B cell (primary cell): Measurements from ENCODE around the gene SMC3. TPM values are rescaled to one million over a fixed set of nuclear protein-coding genes. Genes with fewer than 3 reads are reported as not detected.

Experiments used
- ATAC-seq: fragments of 200-7000 bp; cut with Tn5 transposase; one replicate; pipeline ENCODE4 v1.10.0; 2021; ENCODE audit warnings: low read depth, mild to moderate bottlenecking, moderate number of reproducible peaks, moderate library complexity
- CTCF ChIA-PET: fragments of 350-600 bp; sonication (Branson Sonifier 250); formaldehyde crosslinking; loops from one replicate; lab custom pipeline; 2021; ENCODE audit warnings: antibody characterized with exemption, inconsistent platforms; lab: Charles Lee
- POLR2A ChIA-PET: fragments of 350-600 bp; sonication (Branson Sonifier 250); formaldehyde crosslinking; loops from one replicate; lab custom pipeline; 2021; ENCODE audit warnings: antibody characterized with exemption; lab: Charles Lee
- DNase-seq: peaks from one replicate; pipeline ENCODE4 v3.0.0; 2013
- H2AFZ ChIP-seq: 2 replicates; pipeline ENCODE4 v1.6.1; 2012; ENCODE audit warnings: mild to moderate bottlenecking, low read depth, low read length; ENCODE audit not compliant: insufficient read depth, poor library complexity, severe bottlenecking
- H3K27ac ChIP-seq, 2 donors: 1 replicate in 1 of 2; 2 replicates in 1 of 2; pipeline ENCODE4 v1.5.1; 2012 to 2013; ENCODE audit warnings: low read length in 2 of 2, mild to moderate bottlenecking in 2 of 2, moderate library complexity in 1 of 2
- H3K27me3 ChIP-seq, 4 experiments: fragments of 200-600 bp in 1 of 4; sonication (generic) in 1 of 4; replicated peaks in 1 of 4; 1 replicate in 2 of 4; 2 replicates in 2 of 4; pipeline versions ENCODE4 v1.6.1 to v1.7.0; 2013 to 2016; ENCODE audit warnings: low read length in 3 of 4, mild to moderate bottlenecking in 2 of 4, mixed read lengths in 1 of 4, moderate library complexity in 1 of 4; ENCODE audit not compliant: insufficient read depth in 4 of 4, control insufficient read depth in 3 of 4; ENCODE audit errors: control extremely low read depth in 1 of 4
- H3K36me3 ChIP-seq, 2 experiments: replicated peaks in 1 of 2; 1 replicate in 1 of 2; 2 replicates in 1 of 2; pipeline versions ENCODE4 v1.6.1 to v1.7.1; 2013; ENCODE audit warnings: low read length in 1 of 2; ENCODE audit not compliant: insufficient read depth in 2 of 2, control insufficient read depth in 1 of 2; ENCODE audit errors: control extremely low read depth in 1 of 2, extremely low read depth in 1 of 2
- H3K4me1 ChIP-seq, 2 donors: fragments of 200-600 bp in 1 of 2; sonication (generic) in 1 of 2; 1 replicate in 1 of 2; 2 replicates in 1 of 2; pipeline versions ENCODE4 v1.5.1 to v1.6.1; 2013 to 2017; ENCODE audit warnings: low read length in 2 of 2; ENCODE audit not compliant: control insufficient read depth in 2 of 2, insufficient read depth in 2 of 2
- H3K4me2 ChIP-seq: replicated peaks from 2 replicates; pipeline ENCODE3; 2012; ENCODE audit warnings: mild to moderate bottlenecking, low read depth, low read length; ENCODE audit not compliant: poor library complexity, severe bottlenecking
- H3K4me3 ChIP-seq, 5 experiments: fragments of 200-600 bp in 1 of 5; sonication (generic) in 1 of 5; 1 replicate in 3 of 5; 2 replicates in 2 of 5; pipeline versions ENCODE4 v1.5.1 to v1.7.0; 2011 to 2016; ENCODE audit warnings: low read length in 4 of 5, mild to moderate bottlenecking in 4 of 5, low read depth in 2 of 5, control low read depth in 1 of 5, moderate library complexity in 1 of 5; ENCODE audit not compliant: insufficient read depth in 1 of 5; ENCODE audit errors: control extremely low read depth in 1 of 5, extremely low read depth in 1 of 5
- H3K79me2 ChIP-seq: fragments of 200-600 bp; sonication (generic); one replicate; pipeline ENCODE4 v1.6.0; 2016; ENCODE audit warnings: low read length; ENCODE audit not compliant: control insufficient read depth, insufficient read depth
- H3K9ac ChIP-seq: fragments of 200-600 bp; sonication (generic); 2 replicates; pipeline ENCODE4 v1.6.1; 2017; ENCODE audit warnings: mild to moderate bottlenecking, low read length, moderate library complexity
- H3K9me3 ChIP-seq, 3 donors: one replicate each; pipeline versions ENCODE4 v1.6.1 to v1.7.1; 2013; ENCODE audit warnings: low read length in 2 of 3; ENCODE audit not compliant: control insufficient read depth in 2 of 3, insufficient read depth in 1 of 3; ENCODE audit errors: control extremely low read depth in 1 of 3
- H4K20me1 ChIP-seq: 2 replicates; pipeline ENCODE4 v1.6.0; 2012; ENCODE audit warnings: mild to moderate bottlenecking, low read length; ENCODE audit not compliant: insufficient read depth, control insufficient read depth, poor library complexity, severe bottlenecking
- H3K27ac Mint-ChIP-seq: one replicate; pipeline ENCODE4 v1.8.0; 2021; ENCODE audit warnings: mixed read lengths
- H3K27me3 Mint-ChIP-seq: one replicate; pipeline ENCODE4 v1.8.0; 2021; ENCODE audit warnings: mixed read lengths
- H3K4me1 Mint-ChIP-seq: one replicate; pipeline ENCODE4 v1.8.0; 2021; ENCODE audit warnings: mixed read lengths
- H3K4me3 Mint-ChIP-seq: one replicate; pipeline ENCODE4 v1.8.0; 2021; ENCODE audit warnings: mixed read lengths
- H3K9me3 Mint-ChIP-seq: one replicate; pipeline ENCODE4 v1.8.0; 2022; ENCODE audit warnings: mixed read lengths; ENCODE audit not compliant: insufficient read depth
- CTCF ChIP-seq: fragments of 200-600 bp; IDR thresholded peaks from one replicate; pipeline ENCODE4 v1.8.0; 2022; ENCODE audit warnings: antibody characterized with exemption, mild to moderate bottlenecking
- EZH2 ChIP-seq: IDR thresholded peaks from 2 replicates; pipeline ENCODE4 v1.6.1; 2012; ENCODE audit warnings: borderline replicate concordance, low read depth, mild to moderate bottlenecking, moderate library complexity, low read length; ENCODE audit not compliant: insufficient read depth, poor library complexity, severe bottlenecking
- WGBS: methylation state at CpG from one replicate; pipeline ENCODE4 v1.1.5; 2013; ENCODE audit warnings: missing lambda C conversion rate; ENCODE audit not compliant: insufficient coverage; 5-methylcytosine and 5-hydroxymethylcytosine counted together
- intact Hi-C: fragments of 100-400 bp; cut with micrococcal nuclease; formaldehyde crosslinking; loops from one replicate; pipeline ENCODE4 v1.10.0; 2022
- polyA plus RNA-seq: library from polyadenylated mRNA; depleted of rRNA; stranded (reverse); fragments of >200 nt; gene quantifications from 2 replicates; pipeline ENCODE4 v1.2.3, GENCODE V29; 2012
- total RNA-seq, 2 donors: library from RNA; stranded (reverse); fragments of 120-200 nt in 1 of 2; gene quantifications; 1 replicate in 1 of 2; 2 replicates in 1 of 2; pipeline versions ENCODE4 v1.2.3 to v1.2.4, GENCODE V29; 2013 to 2022

SMC3 gene
- total and polyA plus RNA-seq, 2 donors (not counting 1 experiment from before 2014, with no cell fraction given) = 6.1 to 45.8 TPM

DNA sequence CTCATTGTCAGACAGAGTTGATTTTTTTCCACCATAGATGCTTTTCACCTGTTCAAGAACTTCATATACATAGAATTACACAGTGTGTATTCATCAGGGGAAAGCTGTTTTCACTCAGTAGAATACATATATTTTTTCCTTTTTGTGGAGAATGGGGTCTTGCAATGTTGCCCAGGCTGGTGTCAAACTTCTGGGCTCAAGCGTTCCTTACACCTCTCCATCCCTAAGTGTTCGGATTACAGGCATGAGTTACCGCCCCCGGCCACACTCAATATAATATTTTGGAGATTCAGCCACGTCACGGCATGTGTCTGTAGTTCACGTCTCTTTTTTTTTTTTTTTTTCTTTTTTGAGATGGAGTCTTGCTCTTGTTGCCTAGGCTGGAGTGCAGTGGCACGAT, 7.5 kb upstream of the SMC3 start:
- Histone ChIP-seq H3K9ac (no peak overlapping the region), H3K27me3 (peaks cover 0 to 10% (median 6%) of the 10 kb centered on the region in 4 experiments), H4K20me1 (no peaks in the 10 kb centered on the region), H3K4me1 (peaks cover 0 to 4% of the 10 kb centered on the region in 2 donors), H3K79me2 (no peaks in the 10 kb centered on the region), H3K9me3 (no peaks in the 10 kb centered on the region), H2AFZ (no peak overlapping the region), H3K36me3 (no peaks in the 10 kb centered on the region), H3K27ac (no peak overlapping the region), H3K4me2 (no peak overlapping the region), H3K4me3 (no peak overlapping the region)
- Mint-ChIP-seq H3K4me3 (no peak overlapping the region), H3K27me3 (peaks cover 13% of the 10 kb centered on the region), H3K27ac (no peak overlapping the region), H3K9me3 (no peaks in the 10 kb centered on the region), H3K4me1 (peaks cover 3% of the 10 kb centered on the region)
- ChIA-PET CTCF (interaction anchor here (0.7 to 4.0 kb wide), 7 partner anchors 12 to 422 kb away, joined by 3 to 26 read pairs (median 4); no protein-coding TSS in a partner anchor), POLR2A (no interaction called here)
- no peak for ATAC-seq
- no peak for DNase-seq
- WGBS = no CpG with 5 or more reads among the region's 8 CpGs
- intact Hi-C loops = loop anchor here (10.0 kb wide), 1 partner anchor 635 kb away; the partner anchor contains the start of gene XPNPEP1
- TF ChIP-seq CTCF (no peak), EZH2 (no peak)

GRCh38 chr10:110561292-110561691, 6.2 kb upstream of the SMC3 start:
- H3K79me2 ChIP-seq = peaks cover under 1% of the 10 kb centered on the region

More at GRCh38 chr10:110561292-110561691, 6.2 kb upstream of the SMC3 start:
- no peaks in the 10 kb centered on the region for H3K36me3 ChIP-seq
- intact Hi-C loops = loop anchor here (10.0 kb wide), 1 partner anchor 636 kb away; the partner anchor contains the start of gene XPNPEP1
- H3K4me2 ChIP-seq = no peak overlapping the region
- peaks cover 0 to 10% (median 6%) of the 10 kb centered on the region in 4 experiments for H3K27me3 ChIP-seq
- Mint-ChIP-seq H3K27ac (no peak overlapping the region), H3K27me3 (peaks cover 13% of the 10 kb centered on the region), H3K9me3 (no peaks in the 10 kb centered on the region), H3K4me1 (peaks cover 3% of the 10 kb centered on the region), H3K4me3 (no peak overlapping the region)
- H3K4me1 ChIP-seq = peaks cover 0 to 4% of the 10 kb centered on the region in 2 donors
- 80% methylated on average over 2 of the region's 3 CpGs for WGBS
- DNase-seq (no peak), ATAC-seq (no peak)
- no peak for TF ChIP-seq EZH2
- no peak for TF ChIP-seq CTCF
- no peak overlapping the region for H3K27ac ChIP-seq
- H3K4me3 ChIP-seq = no peak overlapping the region
- CTCF ChIA-PET = interaction anchor here (0.8 to 4.0 kb wide), 4 partner anchors 8 to 254 kb away, joined by 3 to 26 read pairs (median 7); no protein-coding TSS in a partner anchor
- H3K9me3 ChIP-seq = no peaks in the 10 kb centered on the region
- POLR2A ChIA-PET = no interaction called here
- no peak overlapping the region for H3K9ac ChIP-seq
- H2AFZ ChIP-seq = no peak overlapping the region
- no peaks in the 10 kb centered on the region for H4K20me1 ChIP-seq
